Colonic mucosa (tissue), 4 donors: ENCODE results near the gene TBX3. TPM values are rescaled to one million over a fixed set of nuclear protein-coding genes. Genes with fewer than 3 reads are reported as not detected.
A peak's percentile ranks its signal among the peaks of the same experiment; 100 is the strongest.

Source experiments
- DNase-seq: peaks from one replicate; pipeline ENCODE4 v3.0.0-alpha.2; 2020
- H3K27ac ChIP-seq: fragments of 200-600 bp; one replicate; pipeline ENCODE4 v1.8.0; 2021
- H3K27me3 ChIP-seq: fragments of 200-600 bp; one replicate; pipeline ENCODE4 v1.8.0; 2021
- H3K36me3 ChIP-seq: fragments of 200-600 bp; one replicate; pipeline ENCODE4 v1.8.0; 2021
- H3K4me1 ChIP-seq: fragments of 200-600 bp; one replicate; pipeline ENCODE4 v1.8.0; 2021; ENCODE audit warnings: mild to moderate bottlenecking
- H3K4me3 ChIP-seq: fragments of 200-600 bp; one replicate; pipeline ENCODE4 v1.8.0; 2021
- H3K9ac ChIP-seq, 2 donors: one replicate each; pipeline ENCODE4 v1.7.0; 2013; ENCODE audit warnings: control low read depth in 2 of 2, low read depth in 2 of 2, low read length in 2 of 2
- H3K9me3 ChIP-seq: fragments of 200-600 bp; one replicate; pipeline ENCODE4 v1.8.0; 2021
- intact Hi-C: fragments of 100-400 bp; cut with DNase I; formaldehyde crosslinking; loops from one replicate; pipeline ENCODE4 v1.14.1; 2022
- total RNA-seq, 2 donors: library from RNA; stranded (reverse); fragmentation: NEBNext Ultra II Directional in 1 of 2; extraction: Animal tissue kit (Norgen Biotek cat#: 25700) in 1 of 2; gene quantifications; one replicate each; pipeline ENCODE4 v1.2.1, GENCODE V29; 2021
- TF ChIP-seq, protein P1 (sequence below): fragments of 200-600 bp; IDR thresholded peaks from one replicate; pipeline ENCODE4 v1.8.0; 2022; ENCODE audit warnings: antibody characterized with exemption, mild to moderate bottlenecking
- donor health status: healthy.
- donor health status: DM: no; HTN: no; CAD: no.
- donor health status: DM: no; HTN: no; CAD: no.

TBX3 gene
- total RNA-seq, 2 donors from 2014 or later: 4.8 to 7.2 TPM

DNA sequence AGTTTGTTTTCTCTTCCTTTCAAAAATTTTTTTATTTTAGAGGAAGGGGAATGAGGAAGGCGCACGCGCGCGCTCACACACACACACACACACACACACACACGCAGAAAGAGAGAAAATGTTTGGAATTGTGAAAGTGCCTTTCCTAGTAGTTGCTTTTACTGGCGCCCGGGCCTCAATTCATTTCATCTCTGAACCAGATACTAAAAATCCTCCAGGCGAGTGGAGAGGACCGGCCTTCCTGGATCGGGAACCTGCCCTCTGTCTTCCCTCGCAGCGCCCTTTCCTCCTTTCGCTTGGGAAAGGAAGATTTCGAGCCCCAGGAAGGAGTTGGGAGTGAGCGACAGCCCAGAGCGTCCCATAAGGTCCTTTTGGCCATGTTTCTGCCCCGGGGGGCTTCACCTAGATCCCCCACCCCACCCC is 7.8 kb upstream of the TBX3 start:
- intact Hi-C loops: no loop called here
- no peaks in the 10 kb centered on the region for H3K4me1 ChIP-seq
- TF ChIP-seq, protein P1, sequence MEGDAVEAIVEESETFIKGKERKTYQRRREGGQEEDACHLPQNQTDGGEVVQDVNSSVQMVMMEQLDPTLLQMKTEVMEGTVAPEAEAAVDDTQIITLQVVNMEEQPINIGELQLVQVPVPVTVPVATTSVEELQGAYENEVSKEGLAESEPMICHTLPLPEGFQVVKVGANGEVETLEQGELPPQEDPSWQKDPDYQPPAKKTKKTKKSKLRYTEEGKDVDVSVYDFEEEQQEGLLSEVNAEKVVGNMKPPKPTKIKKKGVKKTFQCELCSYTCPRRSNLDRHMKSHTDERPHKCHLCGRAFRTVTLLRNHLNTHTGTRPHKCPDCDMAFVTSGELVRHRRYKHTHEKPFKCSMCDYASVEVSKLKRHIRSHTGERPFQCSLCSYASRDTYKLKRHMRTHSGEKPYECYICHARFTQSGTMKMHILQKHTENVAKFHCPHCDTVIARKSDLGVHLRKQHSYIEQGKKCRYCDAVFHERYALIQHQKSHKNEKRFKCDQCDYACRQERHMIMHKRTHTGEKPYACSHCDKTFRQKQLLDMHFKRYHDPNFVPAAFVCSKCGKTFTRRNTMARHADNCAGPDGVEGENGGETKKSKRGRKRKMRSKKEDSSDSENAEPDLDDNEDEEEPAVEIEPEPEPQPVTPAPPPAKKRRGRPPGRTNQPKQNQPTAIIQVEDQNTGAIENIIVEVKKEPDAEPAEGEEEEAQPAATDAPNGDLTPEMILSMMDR: no peak
- peaks cover 71% of the 10 kb centered on the region for H3K27me3 ChIP-seq
- H3K36me3 ChIP-seq: no peaks in the 10 kb centered on the region
- peak overlapping the region in 1 of 2 donors; percentile 63 for H3K9ac ChIP-seq
- H3K9me3 ChIP-seq: no peaks in the 10 kb centered on the region
- no peak for DNase-seq
- no peak overlapping the region for H3K4me3 ChIP-seq
- no peak overlapping the region for H3K27ac ChIP-seq

DNA sequence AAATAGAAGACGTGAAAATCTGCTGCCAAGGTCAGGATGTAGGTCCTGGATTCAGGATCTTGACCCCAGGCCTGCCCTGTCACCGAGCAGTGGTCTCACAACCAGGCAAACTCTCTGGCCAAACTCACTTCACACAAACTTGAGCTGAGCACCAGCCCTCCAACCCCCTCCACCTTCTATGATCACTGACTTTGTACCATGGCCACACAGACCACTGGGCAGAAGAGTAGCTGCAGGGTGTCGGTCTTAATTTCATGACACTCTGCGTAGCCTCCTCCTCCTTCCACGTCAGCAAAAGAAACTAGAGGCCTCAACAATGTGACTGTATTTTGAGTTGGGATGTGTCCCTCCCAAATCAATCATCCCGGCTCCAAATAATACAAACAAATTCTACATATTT is 7.2 kb upstream of the TBX3 start:
- H3K4me3 ChIP-seq: no peak overlapping the region
- intact Hi-C loops: no loop called here
- H3K27me3 ChIP-seq: peaks cover 71% of the 10 kb centered on the region
- no peaks in the 10 kb centered on the region for H3K36me3 ChIP-seq
- no peak for DNase-seq
- no peak overlapping the region for H3K9ac ChIP-seq
- no peaks in the 10 kb centered on the region for H3K9me3 ChIP-seq
- H3K4me1 ChIP-seq: no peaks in the 10 kb centered on the region
- TF ChIP-seq, protein P1: no peak
- H3K27ac ChIP-seq: no peak overlapping the region

GRCh38 chr12:114690267-114691135 is 6.5 kb upstream of the TBX3 start:
- no peaks in the 10 kb centered on the region for H3K4me1 ChIP-seq
- intact Hi-C loops: no loop called here
- no peak overlapping the region for H3K27ac ChIP-seq
- H3K4me3 ChIP-seq: no peak overlapping the region
- TF ChIP-seq, protein P1: no peak
- no peak for DNase-seq
- no peak overlapping the region for H3K9ac ChIP-seq
- H3K27me3 ChIP-seq: peaks cover 67% of the 10 kb centered on the region
- H3K36me3 ChIP-seq: no peaks in the 10 kb centered on the region
- no peaks in the 10 kb centered on the region for H3K9me3 ChIP-seq

GRCh38 chr12:114689075-114689994 is 5.4 kb upstream of the TBX3 start:
- TF ChIP-seq, protein P1: no peak
- H3K36me3 ChIP-seq: no peaks in the 10 kb centered on the region
- intact Hi-C loops: loop anchor here (10.0 kb wide), 1 partner anchor 785 kb away; no protein-coding TSS in a partner anchor
- no peaks in the 10 kb centered on the region for H3K4me1 ChIP-seq
- no peak for DNase-seq
- H3K4me3 ChIP-seq: no peak overlapping the region
- H3K9ac ChIP-seq: no peak overlapping the region
- no peaks in the 10 kb centered on the region for H3K9me3 ChIP-seq
- peaks cover 57% of the 10 kb centered on the region for H3K27me3 ChIP-seq
- no peak overlapping the region for H3K27ac ChIP-seq

DNA sequence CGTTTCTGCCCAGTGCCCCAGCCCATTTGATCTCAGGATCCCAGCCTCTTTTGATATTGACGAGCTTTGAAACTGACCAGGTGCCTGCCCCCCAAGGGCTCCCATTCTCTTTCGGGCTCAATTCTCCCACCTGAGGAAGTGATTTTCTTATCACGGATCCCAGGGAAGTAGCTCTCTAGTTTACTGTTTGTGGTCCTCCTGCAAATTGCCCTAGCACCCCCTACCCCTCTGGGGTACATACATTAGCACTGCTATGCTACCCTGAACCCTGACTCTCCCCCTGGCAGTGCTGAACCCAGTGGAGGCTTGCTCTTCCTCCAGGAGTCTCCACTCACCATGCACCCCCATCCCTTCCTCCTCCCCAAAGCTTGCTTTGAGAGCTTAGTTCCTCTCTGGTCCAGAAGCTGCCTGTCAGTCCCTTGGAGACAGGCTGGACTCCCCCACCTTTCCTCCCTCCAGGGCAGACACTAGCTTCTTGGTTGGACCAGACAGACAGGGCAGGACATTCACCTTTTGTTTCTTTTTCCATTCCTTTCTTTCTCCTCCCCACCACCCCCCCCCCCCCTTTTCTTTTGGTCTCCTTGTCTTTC is 4.4 kb upstream of the TBX3 start:
- TF ChIP-seq, protein P1: no peak
- DNase-seq: no peak
- H3K9ac ChIP-seq: no peak overlapping the region
- H3K4me1 ChIP-seq: no peaks in the 10 kb centered on the region
- intact Hi-C loops: loop anchor here (10.0 kb wide), 1 partner anchor 786 kb away; no protein-coding TSS in a partner anchor
- H3K27me3 ChIP-seq: peaks cover 52% of the 10 kb centered on the region
- H3K4me3 ChIP-seq: no peak overlapping the region
- no peak overlapping the region for H3K27ac ChIP-seq
- H3K9me3 ChIP-seq: no peaks in the 10 kb centered on the region
- no peaks in the 10 kb centered on the region for H3K36me3 ChIP-seq
